Posterior cingulate gyrus (tissue), 11 donors: Measurements from ENCODE around the gene UBE2G2.

Source experiments
- DNase-seq, 10 donors: peaks; one replicate each; pipeline versions ENCODE4 v3.0.0 to v3.0.0-alpha.2; 2020 to 2021; ENCODE audit warnings: mixed read lengths in 3 of 10
- intact Hi-C: fragments of 100-400 bp; cut with DNase I; formaldehyde crosslinking; loops from one replicate; pipeline ENCODE4 v1.15.1; 2023

The UBE2G2 gene

GRCh38 chr21:44817506-44817880, 15.9 kb upstream of the UBE2G2 start:
- intact Hi-C loops = loop anchor here (5.0 to 10.0 kb wide), 2 partner anchors 55 to 257 kb away; partner anchors contain the start of genes ADARB1 and PTTG1IP
- DNase-seq = peak; percentile 79 to 99 (median 90)

- no peak for DNase-seq
- intact Hi-C loops = loop anchor here (5.0 to 10.0 kb wide), 2 partner anchors 55 to 258 kb away; partner anchors contain the start of genes ADARB1 and PTTG1IP
Measured at GRCh38 chr21:44816761-44817505, 15.3 kb upstream of the UBE2G2 start.

GRCh38 chr21:44815852-44816628, 14.4 kb upstream of the UBE2G2 start:
- DNase-seq = peak in 1 of 10 donors; percentile 85
- intact Hi-C loops = loop anchor here (5.0 to 10.0 kb wide), 2 partner anchors 56 to 259 kb away; partner anchors contain the start of genes ADARB1 and PTTG1IP

GRCh38 chr21:44815225-44815624, 13.6 kb upstream of the UBE2G2 start:
- DNase-seq = peak in 1 of 10 donors; percentile 59
- intact Hi-C loops = loop anchor here (5.0 to 10.0 kb wide), 2 partner anchors 57 to 260 kb away; partner anchors contain the start of genes ADARB1 and PTTG1IP

- intact Hi-C loops = loop anchor here (5.0 to 10.0 kb wide), 2 partner anchors 58 to 260 kb away; partner anchors contain the start of genes ADARB1 and PTTG1IP
- DNase-seq = peak in 1 of 10 donors; percentile 59
Measured at GRCh38 chr21:44814498-44815023, 12.9 kb upstream of the UBE2G2 start.

GRCh38 chr21:44813727-44814126, 12.1 kb upstream of the UBE2G2 start:
- intact Hi-C loops = loop anchor here (10.0 kb wide), 1 partner anchor 261 kb away; the partner anchor contains the start of gene ADARB1
- DNase-seq = peak in 1 of 10 donors; percentile 59

- peak in 1 of 10 donors; percentile 68 for DNase-seq
- intact Hi-C loops = loop anchor here (10.0 kb wide), 1 partner anchor 262 kb away; the partner anchor contains the start of gene ADARB1
Measured at GRCh38 chr21:44813149-44813548, 11.5 kb upstream of the UBE2G2 start.

GRCh38 chr21:44812640-44813039, 11.0 kb upstream of the UBE2G2 start:
- intact Hi-C loops = loop anchor here (10.0 kb wide), 1 partner anchor 262 kb away; the partner anchor contains the start of gene ADARB1

GRCh38 chr21:44810779-44811178, 9.2 kb upstream of the UBE2G2 start:
- intact Hi-C loops = loop anchor here (10.0 kb wide), 1 partner anchor 264 kb away; the partner anchor contains the start of gene ADARB1
- peak in 1 of 10 donors; percentile 46 for DNase-seq

More at GRCh38 chr21:44812640-44813039, 11.0 kb upstream of the UBE2G2 start:
- peak in 1 of 10 donors; percentile 41 for DNase-seq

- intact Hi-C loops = no loop called here
- no peak for DNase-seq
Measured at GRCh38 chr21:44805859-44806258, 4.2 kb upstream of the UBE2G2 start.

- no peak for DNase-seq
- intact Hi-C loops = no loop called here
Measured at GRCh38 chr21:44805226-44805625, 3.6 kb upstream of the UBE2G2 start.

- intact Hi-C loops = loop anchor here (5.0 kb wide), 1 partner anchor 68 kb away; the partner anchor contains the start of gene PTTG1IP
- no peak for DNase-seq
Measured at GRCh38 chr21:44804762-44805161, 3.1 kb upstream of the UBE2G2 start.

- intact Hi-C loops = loop anchor here (5.0 kb wide), 1 partner anchor 69 kb away; the partner anchor contains the start of gene PTTG1IP
- DNase-seq = no peak
Measured at GRCh38 chr21:44803651-44804050, 2.0 kb upstream of the UBE2G2 start.

- no peak for DNase-seq
- intact Hi-C loops = loop anchor here (5.0 kb wide), 1 partner anchor 70 kb away; the partner anchor contains the start of gene PTTG1IP
Measured at GRCh38 chr21:44802396-44803153, 955 bp upstream of the UBE2G2 start.

- intact Hi-C loops = loop anchor here (2.0 to 5.0 kb wide), 2 partner anchors 18 to 71 kb away; partner anchors contain the start of genes PTTG1IP and SUMO3
- DNase-seq = no peak
Measured at GRCh38 chr21:44800971-44801467, 601 bp downstream of the UBE2G2 start.

- no peak for DNase-seq
Measured at GRCh38 chr21:44800103-44800502, 1.5 kb downstream of the UBE2G2 start.

GRCh38 chr21:44799646-44800045, 2.0 kb downstream of the UBE2G2 start:
- DNase-seq = no peak
- intact Hi-C loops = loop anchor here (2.0 to 5.0 kb wide), 2 partner anchors 19 to 73 kb away; partner anchors contain the start of genes PTTG1IP and SUMO3

More at GRCh38 chr21:44800103-44800502, 1.5 kb downstream of the UBE2G2 start:
- intact Hi-C loops = loop anchor here (2.0 to 5.0 kb wide), 2 partner anchors 19 to 72 kb away; partner anchors contain the start of genes PTTG1IP and SUMO3

GRCh38 chr21:44797775-44798174, 3.8 kb downstream of the UBE2G2 start:
- intact Hi-C loops = no loop called here
- DNase-seq = no peak

- intact Hi-C loops = no loop called here
- no peak for DNase-seq
Measured at GRCh38 chr21:44795342-44795741, 6.3 kb downstream of the UBE2G2 start.
